GM12878 (cell line): Measurements from ENCODE around the gene FBXL17.

Experiments used
- ATF3 ChIP-seq: IDR thresholded peaks from 2 replicates; pipeline ENCODE4 v1.6.1; 2011; ENCODE audit warnings: low read depth, mild to moderate bottlenecking, low read length, moderate library complexity, borderline replicate concordance; ENCODE audit errors: extremely low read depth
- CBX3 ChIP-seq: fragments of 200-600 bp; sonication (generic); IDR thresholded peaks from 2 replicates; pipeline ENCODE4 v1.6.1; 2016; ENCODE audit warnings: low read depth, borderline replicate concordance
- CHD4 ChIP-seq: fragments of 200-600 bp; sonication (generic); IDR thresholded peaks from 2 replicates; pipeline ENCODE4 v1.6.1; 2016; ENCODE audit warnings: mild to moderate bottlenecking
- CTCF ChIP-seq, 3 experiments: IDR thresholded peaks in 2 of 3; conservative IDR thresholded peaks in 1 of 3; 2 replicates each; pipeline ENCODE4 v1.5.1; 2011; ENCODE audit warnings: low read depth in 3 of 3, low read length in 3 of 3, mild to moderate bottlenecking in 3 of 3, control low read depth in 2 of 3, moderate library complexity in 2 of 3, inconsistent platforms in 1 of 3, mixed read lengths in 1 of 3; ENCODE audit not compliant: control insufficient read depth in 2 of 3, insufficient read depth in 1 of 3; ENCODE audit errors: extremely low read depth in 1 of 3
- E4F1 ChIP-seq: fragments of 450-650 bp; IDR thresholded peaks from 2 replicates; pipeline ENCODE4 v1.6.1; 2018; ENCODE audit warnings: borderline replicate concordance, mild to moderate bottlenecking; ENCODE audit not compliant: partially characterized antibody
- JUNB ChIP-seq: IDR thresholded peaks from 2 replicates; pipeline ENCODE4 v1.6.1; 2016; ENCODE audit warnings: antibody characterized with exemption, mild to moderate bottlenecking
- JUND ChIP-seq: IDR thresholded peaks from 2 replicates; pipeline ENCODE4 v1.6.1; 2012; ENCODE audit warnings: low read depth, mild to moderate bottlenecking, low read length, improper control_type of control experiment, moderate library complexity
- MEF2A ChIP-seq: IDR thresholded peaks from 2 replicates; pipeline ENCODE4 v1.6.1; 2011; ENCODE audit warnings: low read depth, mild to moderate bottlenecking, low read length, moderate library complexity; ENCODE audit not compliant: insufficient read depth
- NFYA ChIP-seq: IDR thresholded peaks from 2 replicates; pipeline ENCODE4 v1.6.1; 2011; ENCODE audit warnings: low read depth, mild to moderate bottlenecking, low read length, improper control_type of control experiment, borderline replicate concordance
- POLR2A ChIP-seq: IDR thresholded peaks from 2 replicates; pipeline ENCODE4 v1.6.1; 2011; ENCODE audit warnings: low read depth, mild to moderate bottlenecking, low read length
- RFX5 ChIP-seq: IDR thresholded peaks from 2 replicates; pipeline ENCODE4 v1.6.1; 2011; ENCODE audit warnings: low read depth, low read length, improper control_type of control experiment
- SP1 ChIP-seq: IDR thresholded peaks from one replicate; pipeline ENCODE4 v1.6.1; 2011; ENCODE audit warnings: low read depth, low read length
- YY1 ChIP-seq: IDR thresholded peaks from 2 replicates; pipeline ENCODE4 v1.6.1; 2011; ENCODE audit warnings: low read depth, mild to moderate bottlenecking, low read length

- TF ChIP-seq RFX5: no peak
- no peak for TF ChIP-seq CTCF (IDR thresholded peaks at IDR 0.05 in 2 of 3, conservative IDR thresholded peaks at IDR 0.05 in 1 of 3; ENCODE audit: control insufficient read depth in 2 of 3, extremely low read depth in 1 of 3, insufficient read depth in 1 of 3, low read depth in 3 of 3, low read length in 3 of 3)
- no peak for TF ChIP-seq JUND
- TF ChIP-seq SP1: no peak
- no peak for TF ChIP-seq ATF3
- no peak for TF ChIP-seq NFYA
- TF ChIP-seq YY1: no peak
- no peak for TF ChIP-seq E4F1
- TF ChIP-seq JUNB: no peak
- TF ChIP-seq CHD4: no peak
- TF ChIP-seq CBX3: no peak
- no peak for TF ChIP-seq MEF2A
- no peak for TF ChIP-seq POLR2A
These were observed 423.0 kb downstream of the FBXL17 start for GRCh38 chr5:107958861-107959260.
